HG03139 (cell line): ENCODE measurements around the gene DHODH.
"Not testable (repeated sequence)": the region's sequence is repeated elsewhere in the genome, so short reads cannot be mapped to it uniquely, and the experiment has no call there.

Experiments used
- ATAC-seq: cut with Tn5 transposase; IDR thresholded peaks from one replicate; pipeline ENCODE4 v1.9.1; 2021; ENCODE audit not compliant: unreplicated experiment

DHODH gene

GRCh38 chr16:72050769-72051464 is 42.4 kb downstream of the DHODH start:
- no peak for ATAC-seq

- ATAC-seq: no peak
These were observed 43.3 kb downstream of the DHODH start for GRCh38 chr16:72051818-72052217.

GRCh38 chr16:72054254-72054847 is 45.8 kb downstream of the DHODH start, which contains the start of gene HP:
Gene HP, plus strand, starts transcription at chr16:72054505. Its CDS starts 148 bp downstream, at chr16:72054653.
- ATAC-seq: not testable (repeated sequence)

GRCh38 chr16:72055911-72056310 is 47.4 kb downstream of the DHODH start:
- ATAC-seq: no peak

- ATAC-seq: not testable (repeated sequence)
These were observed 48.8 kb downstream of the DHODH start for GRCh38 chr16:72057313-72057712.

- ATAC-seq: not testable (repeated sequence)
These were observed 50.5 kb downstream of the DHODH start for GRCh38 chr16:72059060-72059459.

- no peak for ATAC-seq
These were observed 51.9 kb downstream of the DHODH start for GRCh38 chr16:72060405-72060804.

- ATAC-seq: no peak
These were observed 53.0 kb downstream of the DHODH start for GRCh38 chr16:72061564-72061963.

- no peak for ATAC-seq
These were observed 55.9 kb downstream of the DHODH start for GRCh38 chr16:72064361-72064894.

- ATAC-seq: no peak
These were observed 58.2 kb downstream of the DHODH start for GRCh38 chr16:72066747-72067146.

GRCh38 chr16:72068930-72069329 is 60.4 kb downstream of the DHODH start:
- no peak for ATAC-seq

- ATAC-seq: no peak
These were observed 64.2 kb downstream of the DHODH start for GRCh38 chr16:72072514-72073342.

- no peak for ATAC-seq
These were observed 65.2 kb downstream of the DHODH start for GRCh38 chr16:72073560-72074230.

- ATAC-seq: not testable (repeated sequence)
These were observed 66.5 kb downstream of the DHODH start for GRCh38 chr16:72075067-72075466.
